NCI-H2227 (cell line): ENCODE measurements around the gene THRB.

ENCODE experiments used
- DNase-seq: peaks from one replicate; lab custom pipeline; 2025; ENCODE audit not compliant: unreplicated experiment; lab: John Stamatoyannopoulos, UW

Gene THRB

GRCh38 chr3:24235121-24235520 is 259.5 kb downstream of the THRB start:
- DNase-seq, result no peak

DNA sequence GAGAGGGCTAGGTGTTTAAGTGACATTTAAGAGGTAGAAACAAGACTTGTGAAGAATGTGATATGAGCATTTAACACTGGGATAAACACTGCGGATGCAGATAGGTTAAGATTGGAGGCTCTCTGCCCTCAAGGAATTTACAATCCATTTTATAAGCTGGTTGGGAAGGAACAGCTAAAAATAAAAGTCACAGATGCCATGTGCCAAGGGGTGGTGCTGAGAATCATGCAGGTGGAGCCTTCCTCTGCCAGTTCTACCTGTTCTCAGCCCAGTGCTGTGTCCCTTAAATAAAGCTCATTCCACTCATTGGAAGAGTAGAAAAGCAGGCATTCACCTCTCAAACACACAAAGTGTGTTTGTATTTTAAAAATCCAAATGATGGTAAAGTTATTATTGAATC is 261.9 kb downstream of the THRB start:
- DNase-seq, result no peak

DNA sequence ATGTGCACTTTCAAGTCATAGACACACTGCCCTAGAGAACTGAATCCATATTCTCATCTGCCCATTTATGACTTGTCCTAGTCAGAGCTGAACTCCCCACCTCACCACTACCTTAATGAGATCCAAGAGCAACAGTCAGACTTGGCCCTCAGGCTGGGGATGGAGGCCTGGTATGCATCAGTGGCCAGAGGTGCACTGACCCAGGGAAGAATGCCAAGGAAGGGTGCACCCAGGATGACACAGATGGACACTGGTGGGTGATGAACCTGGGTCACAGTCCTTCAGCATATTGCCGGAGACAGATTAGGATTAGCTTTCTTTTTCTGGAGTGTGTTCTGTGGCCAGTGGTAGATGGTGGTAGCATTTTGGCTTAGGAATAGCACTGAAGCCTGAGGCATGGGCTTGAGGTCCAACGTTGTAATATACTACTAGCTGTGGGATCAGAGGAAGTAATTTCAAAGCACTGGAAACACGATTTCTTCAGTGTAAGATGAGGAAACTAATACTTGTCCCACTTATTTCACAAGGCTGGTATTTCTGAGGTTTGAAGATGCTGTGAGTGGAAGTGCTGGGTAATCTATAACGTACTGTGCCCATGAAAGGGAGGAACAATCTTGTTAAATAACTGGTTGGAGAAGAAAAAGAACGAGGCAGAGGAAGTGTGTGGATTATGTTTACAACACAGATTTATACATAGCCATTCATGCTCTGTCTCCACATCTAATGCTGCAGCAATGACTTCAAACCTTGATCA is 265.0 kb downstream of the THRB start:
- no peak for DNase-seq

DNA sequence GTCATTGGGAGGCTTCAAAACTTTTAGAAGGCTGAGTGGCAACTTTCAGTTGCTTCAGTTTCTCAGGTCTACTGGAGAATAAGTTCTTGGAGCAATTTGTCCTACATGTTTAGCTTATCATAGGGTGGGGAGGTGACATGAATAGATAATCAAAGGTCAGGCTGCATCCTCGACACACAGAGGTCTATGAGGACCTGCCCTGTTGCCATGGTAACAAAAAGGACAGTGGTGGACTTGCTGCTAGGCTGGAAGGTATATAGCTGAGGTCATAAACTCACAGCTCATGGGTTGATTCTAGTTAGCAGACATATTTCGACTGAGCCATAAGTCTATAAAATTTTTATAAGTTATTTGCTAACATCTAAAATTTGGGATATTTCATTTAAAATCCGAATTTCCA is 267.0 kb downstream of the THRB start:
- no peak for DNase-seq

DNA sequence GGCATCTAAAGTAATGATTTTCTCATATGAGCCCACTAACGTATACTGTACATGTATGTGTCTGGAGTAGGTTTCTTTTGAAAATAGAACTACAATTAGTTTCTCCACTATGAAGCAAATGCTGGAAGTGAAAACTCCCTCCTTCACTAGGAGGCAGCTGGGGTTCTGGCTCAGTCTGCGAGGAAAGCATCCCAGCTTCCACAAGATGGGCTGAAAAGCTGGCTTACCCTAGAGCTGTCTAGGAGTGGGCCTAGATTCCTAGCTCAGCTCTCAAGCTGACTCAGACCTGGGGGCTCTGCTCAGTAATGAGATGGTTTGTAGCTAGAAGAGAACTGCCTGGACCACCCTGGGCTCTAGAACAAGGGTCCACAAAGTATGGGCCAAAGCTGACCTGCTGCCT is 268.3 kb downstream of the THRB start:
- no peak for DNase-seq

GRCh38 chr3:24225385-24225950 is 269.2 kb downstream of the THRB start:
- no peak for DNase-seq

- no peak for DNase-seq
Observed at GRCh38 chr3:24224666-24225384, 269.8 kb downstream of the THRB start.

GRCh38 chr3:24222165-24222805 is 272.4 kb downstream of the THRB start:
- no peak for DNase-seq

DNA sequence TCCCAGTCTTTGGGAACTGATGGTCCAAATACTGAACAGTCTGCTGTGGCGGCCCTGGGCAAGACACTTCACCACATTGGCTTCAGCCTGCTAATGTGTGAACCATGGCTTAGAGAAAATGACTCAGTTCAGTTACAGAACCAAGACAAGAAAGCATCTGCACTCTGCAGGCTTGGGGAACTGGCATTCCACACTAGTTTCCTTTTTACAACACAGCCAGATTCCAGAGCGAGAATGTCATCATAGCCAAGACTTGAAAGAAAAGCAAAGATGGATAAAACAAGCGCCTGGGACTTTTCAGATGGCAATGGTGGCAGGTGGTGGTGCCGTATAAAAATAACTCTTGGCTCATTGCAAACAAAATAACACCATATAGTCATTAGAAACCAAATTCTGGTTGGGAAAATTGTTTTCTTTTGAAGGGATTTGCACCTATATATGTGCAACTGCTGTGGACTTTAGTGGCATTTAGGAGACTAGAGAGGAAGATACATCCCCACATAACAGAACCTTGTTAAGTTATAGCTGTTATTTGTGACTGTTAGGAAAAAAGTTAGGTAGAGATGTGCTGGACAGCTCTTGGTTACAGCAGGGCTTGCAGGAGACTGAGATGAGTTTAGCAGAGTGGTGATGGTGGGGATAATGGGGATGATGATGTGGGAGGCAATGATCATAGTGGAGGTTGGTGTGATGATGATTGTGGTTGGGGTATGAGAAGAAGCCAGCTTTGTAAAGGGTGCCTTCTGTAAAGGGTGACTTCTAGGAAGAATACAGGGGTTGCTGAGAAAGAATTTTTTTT is 273.6 kb downstream of the THRB start:
- DNase-seq, result no peak

- DNase-seq, result no peak
Observed at GRCh38 chr3:24215502-24215901, 279.1 kb downstream of the THRB start.

- no peak for DNase-seq
Observed at GRCh38 chr3:24211381-24211780, 283.3 kb downstream of the THRB start.

DNA sequence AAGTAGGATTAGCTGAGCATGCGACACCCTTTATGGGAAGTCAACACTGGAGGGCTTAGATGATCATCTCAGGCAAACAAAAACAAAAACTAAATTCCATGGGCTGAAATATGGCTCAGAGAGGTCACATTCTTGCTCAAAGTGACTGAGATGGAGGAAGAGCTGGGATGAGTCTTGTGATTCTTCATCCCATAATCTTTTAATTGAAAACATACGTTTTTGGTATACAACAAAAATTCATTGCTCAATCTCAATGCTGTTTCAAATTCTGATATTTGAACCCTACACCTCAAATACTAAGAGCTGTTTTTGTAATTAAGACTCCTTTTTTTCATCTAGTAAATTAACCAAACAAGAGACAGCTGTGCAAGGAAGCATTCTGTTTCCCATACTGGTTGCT is 292.6 kb downstream of the THRB start:
- no peak for DNase-seq

DNA sequence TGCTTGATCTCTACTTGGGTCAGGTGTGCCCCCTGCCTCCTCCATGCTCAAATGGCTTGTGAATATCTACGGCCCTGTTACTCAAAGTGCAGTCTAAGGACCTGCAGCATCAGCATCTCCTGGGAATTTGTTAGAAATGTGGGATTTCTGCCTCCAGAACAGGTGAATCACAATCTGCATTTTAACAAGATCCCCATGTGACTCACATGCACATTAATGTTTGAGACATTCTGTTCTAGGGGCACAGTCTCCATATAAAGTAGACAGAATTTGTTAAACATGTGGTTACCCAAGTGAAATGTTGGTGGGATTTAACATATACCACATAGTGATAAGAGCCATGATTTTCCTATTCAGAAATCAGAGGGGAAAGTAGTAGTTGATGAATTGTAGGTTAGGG is 293.3 kb downstream of the THRB start:
- DNase-seq, result no peak

- no peak for DNase-seq
Observed at GRCh38 chr3:24199775-24200247, 294.8 kb downstream of the THRB start.

GRCh38 chr3:24199300-24199699 is 295.4 kb downstream of the THRB start:
- DNase-seq, result no peak

GRCh38 chr3:24198728-24199127 is 295.9 kb downstream of the THRB start:
- no peak for DNase-seq

DNA sequence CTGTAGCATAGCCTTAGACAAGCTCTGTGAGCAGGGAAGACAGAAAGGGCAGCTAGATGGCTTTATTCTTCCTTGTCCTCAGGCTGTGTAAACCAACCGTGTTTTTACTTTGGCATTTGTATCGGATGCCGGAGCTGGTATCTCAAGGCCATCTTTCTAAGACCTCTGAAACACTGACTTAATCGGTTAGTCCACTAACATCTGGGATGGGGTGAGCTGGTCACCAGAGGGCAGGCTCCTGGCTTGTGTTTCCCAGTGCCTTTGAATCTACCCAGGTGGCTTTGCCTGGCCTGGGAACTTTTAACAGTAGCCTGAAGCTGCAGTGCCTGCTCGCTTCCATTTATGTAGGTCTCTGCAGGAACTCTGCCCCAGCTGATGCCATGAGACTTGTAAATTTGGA is 296.8 kb downstream of the THRB start:
- no peak for DNase-seq

GRCh38 chr3:24196526-24196925 is 298.1 kb downstream of the THRB start:
- DNase-seq, result no peak

DNA sequence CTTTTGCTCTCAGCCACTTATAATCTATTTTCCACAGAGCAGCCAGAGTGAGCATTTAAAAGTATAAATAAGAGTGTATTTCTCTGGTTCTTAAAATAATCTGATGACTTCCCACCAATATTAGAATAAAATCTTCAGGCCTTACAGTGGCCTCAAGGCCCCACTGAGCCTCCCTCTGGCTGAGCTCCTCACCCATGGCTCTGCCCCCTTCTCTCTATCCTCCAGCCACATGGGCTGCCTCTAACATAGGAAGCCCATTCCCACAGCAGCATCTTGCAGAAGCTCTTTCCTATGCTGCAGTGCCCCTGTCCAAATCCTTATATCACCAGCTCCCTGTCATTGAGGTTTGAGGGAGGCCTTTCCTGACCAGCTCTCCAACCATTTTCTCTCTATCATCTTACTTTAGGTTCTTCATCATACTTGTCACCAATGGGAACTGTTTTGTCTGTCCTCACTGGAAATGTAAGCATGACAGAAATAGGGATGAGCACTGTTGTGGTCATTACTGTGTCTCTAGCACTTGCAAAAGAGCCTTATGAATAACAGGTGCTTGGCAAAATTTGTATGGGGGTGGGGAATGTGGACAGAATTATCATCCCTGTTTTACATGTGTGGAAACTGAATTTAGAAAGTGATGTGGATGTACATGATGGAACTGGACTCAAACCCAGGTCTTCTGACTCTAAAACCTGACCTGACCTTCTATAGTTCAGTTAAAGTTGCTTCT is 299.0 kb downstream of the THRB start:
- DNase-seq, result no peak

- DNase-seq, result no peak
Observed at GRCh38 chr3:24192469-24193056, 302.1 kb downstream of the THRB start.
